ENCODE measurements around the gene SH3TC2. TPM values are rescaled to one million over a fixed set of nuclear protein-coding genes. Genes with fewer than 3 reads are reported as not detected.

The SH3TC2 gene
- total and polyA plus RNA-seq, 12 donors, result 0.14 to 1.2 (median 0.46) TPM

- intact Hi-C loops (cut with DNase I), result loop anchor here in 1 of 2 donors (5.0 kb wide), 1 partner anchor 306 kb away; no protein-coding TSS in a partner anchor
- H3K27ac ChIP-seq, result no peak overlapping the region
- no peaks in the 10 kb centered on the region for H3K4me1 ChIP-seq (replicated peaks in 1 of 2)
- H3K36me3 ChIP-seq (replicated peaks in 1 of 2), result no peaks in the 10 kb centered on the region
- no peaks in the 10 kb centered on the region for H3K9me3 ChIP-seq (replicated peaks in 1 of 3)
- TF ChIP-seq CTCF (IDR thresholded peaks at IDR 0.05), result no peak
- TF ChIP-seq POLR2A (IDR thresholded peaks at IDR 0.05), result no peak
- H3K27me3 ChIP-seq, result no peaks in the 10 kb centered on the region
- H3K4me3 ChIP-seq, result no peak overlapping the region
- WGBS, 4 donors, result 37 to 61% (median 46%) methylated on average over 4 of the region's 4 CpGs
- DNase-seq, result peak in 1 of 7 donors; percentile 16
Observed at GRCh38 chr5:149043641-149044040, 19.2 kb downstream of the SH3TC2 start.

GRCh38 chr5:149042865-149043264 lies 20.0 kb downstream of the SH3TC2 start:
- Histone ChIP-seq H3K9me3 (replicated peaks in 1 of 3) (no peaks in the 10 kb centered on the region), H3K27ac (no peak overlapping the region), H3K36me3 (replicated peaks in 1 of 2) (no peaks in the 10 kb centered on the region), H3K4me1 (replicated peaks in 1 of 2) (no peaks in the 10 kb centered on the region), H3K27me3 (no peaks in the 10 kb centered on the region), H3K4me3 (no peak overlapping the region)
- 85 to 93% (median 88%) methylated on average over 1 of the region's 1 CpG for WGBS, 4 donors
- intact Hi-C loops (cut with DNase I), result loop anchor here in 1 of 2 donors (5.0 kb wide), 1 partner anchor 306 kb away; no protein-coding TSS in a partner anchor
- TF ChIP-seq POLR2A (IDR thresholded peaks at IDR 0.05) (no peak), CTCF (IDR thresholded peaks at IDR 0.05) (no peak)
- DNase-seq, result no peak

- H3K9me3 ChIP-seq (replicated peaks in 1 of 3), result no peaks in the 10 kb centered on the region
- 83 to 91% (median 86%) methylated on average over 5 of the region's 5 CpGs for WGBS, 4 donors
Observed at GRCh38 chr5:149041242-149041641, 21.6 kb downstream of the SH3TC2 start.

GRCh38 chr5:149040421-149040820 lies 22.4 kb downstream of the SH3TC2 start:
- DNase-seq, result no peak
- H3K4me3 ChIP-seq, result no peak overlapping the region
- H3K36me3 ChIP-seq (replicated peaks in 1 of 2), result no peaks in the 10 kb centered on the region
- H3K4me1 ChIP-seq (replicated peaks in 1 of 2), result no peaks in the 10 kb centered on the region
- peaks cover 4% of the 10 kb centered on the region for H3K27me3 ChIP-seq
- intact Hi-C loops (cut with DNase I), result loop anchor here in 1 of 2 donors (5.0 kb wide), 1 partner anchor 303 kb away; no protein-coding TSS in a partner anchor
- WGBS, 4 donors, result 45 to 57% (median 52%) methylated on average over 1 of the region's 1 CpG
- H3K27ac ChIP-seq, result peak overlapping the region in 1 of 5 donors; percentile 49
- no peaks in the 10 kb centered on the region for H3K9me3 ChIP-seq (replicated peaks in 1 of 3)
- TF ChIP-seq CTCF (IDR thresholded peaks at IDR 0.05), result no peak
- no peak for TF ChIP-seq POLR2A (IDR thresholded peaks at IDR 0.05)

More at GRCh38 chr5:149041242-149041641, 21.6 kb downstream of the SH3TC2 start:
- TF ChIP-seq POLR2A (IDR thresholded peaks at IDR 0.05), result no peak
- no peak for TF ChIP-seq CTCF (IDR thresholded peaks at IDR 0.05)
- no peak for DNase-seq
- no peaks in the 10 kb centered on the region for H3K27me3 ChIP-seq
- no peak overlapping the region for H3K27ac ChIP-seq
- no peaks in the 10 kb centered on the region for H3K36me3 ChIP-seq (replicated peaks in 1 of 2)
- intact Hi-C loops (cut with DNase I), result loop anchor here in 1 of 2 donors (5.0 kb wide), 1 partner anchor 304 kb away; no protein-coding TSS in a partner anchor
- H3K4me3 ChIP-seq, result no peak overlapping the region
- H3K4me1 ChIP-seq (replicated peaks in 1 of 2), result no peaks in the 10 kb centered on the region
